MM.1S (cell line): ENCODE measurements around the gene ATP11C.

Experiments
- EZH2 ChIP-seq: fragments of 300-600 bp; sonication (generic); optimal IDR thresholded peaks from 2 replicates; pipeline ENCODE3; 2017; ENCODE audit warnings: low read depth, mild to moderate bottlenecking, antibody characterized with exemption, low read length, mixed read lengths
- EZH2phosphoT487 ChIP-seq: fragments of 300-600 bp; sonication (generic); IDR thresholded peaks from 2 replicates; pipeline ENCODE4 v1.6.1; 2018; ENCODE audit warnings: antibody characterized with exemption, low read length
- TF ChIP-seq, protein P1 (sequence below): fragments of 300-600 bp; sonication (generic); IDR thresholded peaks from 2 replicates; pipeline ENCODE4 v1.5.1; 2016; ENCODE audit warnings: antibody characterized with exemption, low read length, mixed read lengths

DNA sequence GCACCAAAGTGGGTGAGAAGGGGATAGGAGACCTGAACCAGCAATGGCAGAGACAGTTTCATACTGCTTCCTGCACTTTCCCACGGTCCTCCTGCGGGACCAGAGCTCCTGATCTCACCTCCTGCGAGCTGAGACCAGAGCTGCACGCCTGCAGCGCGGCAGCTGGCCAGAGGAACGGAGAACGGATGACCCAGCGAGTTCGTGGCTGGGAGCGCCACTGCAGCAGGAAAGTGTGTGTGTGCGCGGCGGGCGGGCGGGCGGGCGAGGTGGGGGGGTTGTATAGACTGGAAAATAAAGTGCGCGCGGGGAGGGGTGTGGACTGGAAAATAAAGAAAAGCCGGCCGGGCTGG is 241.4 kb downstream of the ATP11C start:
- TF ChIP-seq, protein P1, sequence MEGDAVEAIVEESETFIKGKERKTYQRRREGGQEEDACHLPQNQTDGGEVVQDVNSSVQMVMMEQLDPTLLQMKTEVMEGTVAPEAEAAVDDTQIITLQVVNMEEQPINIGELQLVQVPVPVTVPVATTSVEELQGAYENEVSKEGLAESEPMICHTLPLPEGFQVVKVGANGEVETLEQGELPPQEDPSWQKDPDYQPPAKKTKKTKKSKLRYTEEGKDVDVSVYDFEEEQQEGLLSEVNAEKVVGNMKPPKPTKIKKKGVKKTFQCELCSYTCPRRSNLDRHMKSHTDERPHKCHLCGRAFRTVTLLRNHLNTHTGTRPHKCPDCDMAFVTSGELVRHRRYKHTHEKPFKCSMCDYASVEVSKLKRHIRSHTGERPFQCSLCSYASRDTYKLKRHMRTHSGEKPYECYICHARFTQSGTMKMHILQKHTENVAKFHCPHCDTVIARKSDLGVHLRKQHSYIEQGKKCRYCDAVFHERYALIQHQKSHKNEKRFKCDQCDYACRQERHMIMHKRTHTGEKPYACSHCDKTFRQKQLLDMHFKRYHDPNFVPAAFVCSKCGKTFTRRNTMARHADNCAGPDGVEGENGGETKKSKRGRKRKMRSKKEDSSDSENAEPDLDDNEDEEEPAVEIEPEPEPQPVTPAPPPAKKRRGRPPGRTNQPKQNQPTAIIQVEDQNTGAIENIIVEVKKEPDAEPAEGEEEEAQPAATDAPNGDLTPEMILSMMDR = no peak
- TF ChIP-seq EZH2 = no peak
- no peak for TF ChIP-seq EZH2phosphoT487
